OCI-LY1 (cell line): ENCODE results near the gene BPIFB6.

ENCODE experiments used
- EZH2 ChIP-seq: fragments of 200-600 bp; sonication (generic), shearing (Covaris generic); IDR thresholded peaks from 2 replicates; pipeline ENCODE4 v1.8.0; 2017; ENCODE audit warnings: borderline replicate concordance, mixed run types, mild to moderate bottlenecking, antibody characterized with exemption, low read length, moderate library complexity, mixed read lengths
- TF ChIP-seq, protein P1 (sequence below): fragments of 200-600 bp; sonication (generic), shearing (Covaris generic); IDR thresholded peaks from 2 replicates; pipeline ENCODE4 v1.5.1; 2017; ENCODE audit warnings: mild to moderate bottlenecking, antibody characterized with exemption, low read length, moderate library complexity, mixed read lengths

DNA sequence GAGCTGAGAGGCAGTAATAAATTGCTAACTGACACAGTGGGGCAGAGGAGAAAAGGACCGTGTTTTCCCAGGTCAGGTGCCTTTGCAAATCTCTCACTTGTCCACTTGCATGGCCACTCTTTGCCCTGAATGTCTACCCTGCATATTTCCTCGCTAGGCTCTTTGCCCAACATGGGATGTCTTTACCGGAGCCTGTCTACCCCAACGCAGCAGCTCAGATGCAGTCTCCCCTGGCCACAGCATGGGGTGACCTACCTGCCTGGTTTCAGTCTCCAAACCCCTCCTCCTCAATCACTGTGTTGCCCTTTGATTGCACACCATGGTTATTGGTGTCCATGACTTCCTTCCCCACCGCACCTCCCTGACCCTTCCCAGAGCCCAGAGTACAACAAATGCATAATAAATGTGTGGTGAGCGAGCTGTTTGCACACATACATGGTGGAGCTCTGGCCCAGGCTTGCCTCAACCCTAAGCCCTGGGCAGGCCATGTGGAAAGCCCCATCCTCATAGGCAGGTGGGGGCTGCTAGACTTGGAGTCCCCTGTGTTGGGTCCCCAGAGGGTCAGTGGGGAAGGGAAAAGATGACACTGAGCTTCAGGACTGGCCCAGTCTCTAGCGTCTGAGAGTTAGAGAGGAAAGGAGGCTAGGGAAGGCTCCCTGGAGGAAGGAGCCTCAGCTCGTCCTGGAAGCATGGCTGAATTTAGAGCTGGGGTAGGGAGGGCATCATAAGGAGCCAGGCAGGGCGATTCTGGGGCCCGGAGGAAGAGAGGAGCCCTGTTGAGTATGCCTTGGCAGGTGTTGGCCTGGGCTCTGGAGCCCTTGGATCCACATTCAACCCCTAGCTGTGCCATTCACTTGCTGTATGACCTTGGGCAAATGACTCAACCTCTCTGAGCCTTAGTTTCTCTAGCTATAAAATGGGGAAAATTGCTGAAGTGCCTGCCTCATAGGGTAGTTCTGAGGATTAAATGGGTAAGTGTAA, 4.4 kb upstream of the BPIFB6 start:
- TF ChIP-seq, protein P1, sequence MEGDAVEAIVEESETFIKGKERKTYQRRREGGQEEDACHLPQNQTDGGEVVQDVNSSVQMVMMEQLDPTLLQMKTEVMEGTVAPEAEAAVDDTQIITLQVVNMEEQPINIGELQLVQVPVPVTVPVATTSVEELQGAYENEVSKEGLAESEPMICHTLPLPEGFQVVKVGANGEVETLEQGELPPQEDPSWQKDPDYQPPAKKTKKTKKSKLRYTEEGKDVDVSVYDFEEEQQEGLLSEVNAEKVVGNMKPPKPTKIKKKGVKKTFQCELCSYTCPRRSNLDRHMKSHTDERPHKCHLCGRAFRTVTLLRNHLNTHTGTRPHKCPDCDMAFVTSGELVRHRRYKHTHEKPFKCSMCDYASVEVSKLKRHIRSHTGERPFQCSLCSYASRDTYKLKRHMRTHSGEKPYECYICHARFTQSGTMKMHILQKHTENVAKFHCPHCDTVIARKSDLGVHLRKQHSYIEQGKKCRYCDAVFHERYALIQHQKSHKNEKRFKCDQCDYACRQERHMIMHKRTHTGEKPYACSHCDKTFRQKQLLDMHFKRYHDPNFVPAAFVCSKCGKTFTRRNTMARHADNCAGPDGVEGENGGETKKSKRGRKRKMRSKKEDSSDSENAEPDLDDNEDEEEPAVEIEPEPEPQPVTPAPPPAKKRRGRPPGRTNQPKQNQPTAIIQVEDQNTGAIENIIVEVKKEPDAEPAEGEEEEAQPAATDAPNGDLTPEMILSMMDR = no peak
- TF ChIP-seq EZH2 = no peak
